HG02852 (cell line): ENCODE data around the gene SGPL1.

Experiments used
- ATAC-seq: cut with Tn5 transposase; IDR thresholded peaks from one replicate; pipeline ENCODE4 v1.9.1; 2021; ENCODE audit warnings: mild to moderate bottlenecking, moderate library complexity; ENCODE audit not compliant: unreplicated experiment

Gene SGPL1

DNA sequence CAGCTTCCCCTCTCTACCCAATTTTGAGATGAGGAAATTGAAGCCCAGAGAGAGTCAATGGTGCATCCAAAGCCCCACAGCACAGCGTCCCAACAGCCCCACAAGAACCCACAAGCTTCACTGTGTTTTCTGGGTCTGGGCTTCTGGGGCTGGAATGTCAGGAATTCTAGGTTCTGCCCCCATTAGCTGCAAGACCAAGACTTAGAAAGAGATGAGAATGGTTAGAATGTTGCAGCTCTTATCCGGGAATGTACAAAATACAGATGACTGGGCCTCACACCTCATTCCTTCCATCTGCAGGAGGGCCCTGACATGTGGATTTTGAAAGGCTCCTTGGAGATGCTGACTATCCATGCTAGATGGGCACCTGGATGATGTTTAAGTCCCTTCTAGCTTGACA, 6.0 kb upstream of the SGPL1 start:
- ATAC-seq = no peak

- ATAC-seq = no peak
These were observed 4.8 kb upstream of the SGPL1 start for GRCh38 chr10:70810967-70811366.

DNA sequence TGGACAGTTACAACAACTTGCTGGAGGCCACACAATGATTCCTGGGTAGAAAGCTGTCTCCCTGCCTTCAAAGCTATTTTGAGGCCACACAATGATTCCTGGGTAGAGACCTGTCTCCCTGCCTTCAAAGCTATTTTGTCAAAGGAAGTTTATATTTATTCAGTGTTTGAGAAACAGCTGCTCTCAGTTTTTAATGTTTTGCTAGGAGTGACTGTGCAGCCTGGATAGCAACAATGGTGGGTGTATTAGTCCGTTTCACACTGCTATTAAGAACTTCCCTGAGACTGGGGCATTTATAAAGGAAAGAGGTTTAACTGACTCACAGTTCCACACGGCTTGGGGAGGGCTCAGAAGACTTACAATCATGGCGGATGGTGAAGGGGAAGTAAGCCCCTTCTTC, 3.9 kb upstream of the SGPL1 start:
- ATAC-seq = no peak

DNA sequence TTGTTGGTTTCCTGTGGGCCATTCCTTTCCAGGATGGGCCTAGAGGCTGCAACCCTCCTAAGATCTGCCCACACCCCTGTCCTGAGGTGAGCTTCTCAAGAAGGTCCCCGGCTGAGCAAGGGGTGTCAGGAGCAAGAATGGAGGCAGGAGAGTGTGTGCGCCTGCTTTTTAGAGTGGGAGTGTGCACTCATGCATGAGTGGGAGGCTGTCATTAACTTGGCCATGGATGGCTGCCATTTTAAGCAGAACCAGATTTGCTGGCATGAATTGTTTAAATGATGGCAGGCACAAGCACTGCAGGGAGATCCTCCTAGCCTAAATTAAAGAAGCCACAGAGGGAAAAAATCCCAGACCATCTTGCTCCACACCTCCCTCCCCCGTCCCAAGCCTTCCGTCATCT, 2.9 kb upstream of the SGPL1 start:
- no peak for ATAC-seq

DNA sequence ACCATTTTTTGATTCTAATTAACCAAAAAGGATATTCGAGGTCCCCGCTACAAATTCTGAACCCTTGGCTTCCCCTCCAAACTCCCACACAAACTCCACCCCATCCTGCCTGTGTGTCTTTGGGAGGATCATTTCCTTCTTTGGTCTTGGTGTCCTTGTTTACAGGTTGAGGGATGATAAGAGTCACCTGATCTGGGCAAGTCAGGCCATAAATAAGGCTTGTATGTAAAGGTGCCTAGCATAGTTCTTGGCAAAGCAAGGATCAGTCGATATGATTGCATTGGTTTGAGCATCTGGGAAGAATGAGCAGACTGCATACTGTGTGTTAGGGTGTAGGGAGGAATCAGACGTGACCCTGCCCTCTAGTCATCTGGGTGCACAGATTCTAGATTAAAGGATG, 1.6 kb upstream of the SGPL1 start:
- no peak for ATAC-seq

GRCh38 chr10:70816220-70816894, 609 bp downstream of the SGPL1 start:
- ATAC-seq = peak; percentile 48

- ATAC-seq = no peak
These were observed 5.4 kb downstream of the SGPL1 start for GRCh38 chr10:70820976-70821750.

DNA sequence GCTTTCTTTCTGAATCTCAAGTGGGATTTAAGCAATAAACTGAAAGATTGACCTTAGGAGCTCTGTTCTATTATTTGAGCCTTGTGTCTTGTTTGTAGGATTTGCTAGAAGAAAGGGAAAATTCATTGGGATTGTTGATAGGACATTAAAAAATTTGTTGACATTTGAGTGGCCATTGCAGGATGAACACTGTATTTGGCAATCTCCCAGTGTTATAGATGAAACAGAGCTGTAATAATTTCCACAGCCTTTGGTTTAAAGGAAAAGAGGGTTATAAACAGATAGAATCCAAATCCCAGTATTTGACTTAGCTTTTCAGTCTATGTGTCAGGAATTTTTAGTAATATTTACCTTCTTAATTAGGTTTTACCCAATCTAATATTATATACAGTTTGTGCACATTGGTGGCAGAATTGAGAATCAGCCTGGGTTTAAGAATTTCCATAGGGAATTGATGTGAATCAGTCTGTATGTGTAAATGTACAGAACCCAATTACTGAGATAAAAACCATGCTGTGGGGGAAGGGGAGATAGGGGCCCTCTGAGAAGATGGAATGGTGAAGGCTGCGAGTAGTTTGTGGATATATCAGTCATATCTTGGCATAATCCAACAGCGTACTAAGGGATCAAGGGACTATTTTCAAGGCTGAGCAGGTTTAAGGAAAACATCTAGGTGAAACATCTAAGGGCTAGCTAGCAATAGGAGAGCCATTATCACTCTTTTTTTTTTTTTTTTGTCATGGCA, 6.5 kb downstream of the SGPL1 start:
- no peak for ATAC-seq

- no peak for ATAC-seq
These were observed 11.5 kb downstream of the SGPL1 start for GRCh38 chr10:70827086-70827757.

DNA sequence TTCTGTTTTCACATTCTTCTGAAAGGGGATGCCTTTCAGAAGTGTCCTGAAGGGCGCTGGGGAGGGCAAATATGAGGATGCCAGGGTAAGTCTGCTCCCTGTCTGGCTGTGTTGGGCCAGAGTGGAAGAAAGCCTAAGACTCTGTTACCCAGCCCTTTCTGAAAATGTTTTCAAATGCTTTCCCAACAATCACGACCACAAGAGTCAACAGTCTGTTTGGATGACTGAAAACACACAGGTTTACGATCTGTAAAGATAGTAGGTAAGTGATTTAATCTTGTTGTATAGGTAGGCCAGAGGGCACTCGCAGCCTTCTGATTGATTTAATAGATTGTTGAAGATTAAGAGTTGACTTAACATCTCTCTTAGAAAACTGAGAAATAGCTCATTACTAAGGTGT, 13.2 kb downstream of the SGPL1 start:
- ATAC-seq = no peak

DNA sequence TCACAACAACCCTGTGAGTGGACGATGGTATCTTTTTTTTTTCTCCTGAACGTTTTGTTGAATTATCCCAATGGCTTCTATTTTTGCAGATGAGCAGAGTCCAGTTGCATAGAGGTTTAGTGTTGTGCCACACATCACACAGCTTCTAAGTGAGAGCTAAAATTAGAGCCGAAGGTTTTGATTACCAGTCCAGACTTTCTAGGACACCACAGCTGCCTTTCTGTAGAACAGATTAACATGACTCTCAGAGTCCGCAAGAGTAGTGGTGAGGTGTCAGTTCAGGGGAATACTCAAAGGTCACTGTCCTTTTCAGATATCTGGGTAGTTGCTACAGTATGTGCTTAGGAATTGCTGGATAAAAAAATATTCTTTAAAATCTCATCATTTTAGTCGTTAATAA, 13.8 kb downstream of the SGPL1 start:
- no peak for ATAC-seq

DNA sequence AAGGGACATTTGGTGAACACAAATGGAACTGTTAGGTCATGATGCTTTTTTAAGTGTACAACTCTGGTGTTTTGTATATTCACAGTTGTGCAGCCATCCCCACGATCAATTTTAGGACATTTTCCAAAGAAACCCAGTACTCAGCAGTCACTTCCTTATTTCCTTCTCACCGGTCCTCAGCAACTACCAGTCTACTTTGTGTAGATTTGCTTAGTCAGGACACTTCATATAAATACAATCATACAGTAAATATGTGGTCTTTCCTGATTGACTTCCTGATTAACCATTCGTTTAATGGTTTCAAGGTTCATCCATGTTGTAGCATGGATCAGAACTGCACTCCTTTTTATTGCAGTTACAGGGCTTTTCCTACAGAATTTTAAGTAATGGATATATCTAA, 14.4 kb downstream of the SGPL1 start:
- ATAC-seq = no peak

DNA sequence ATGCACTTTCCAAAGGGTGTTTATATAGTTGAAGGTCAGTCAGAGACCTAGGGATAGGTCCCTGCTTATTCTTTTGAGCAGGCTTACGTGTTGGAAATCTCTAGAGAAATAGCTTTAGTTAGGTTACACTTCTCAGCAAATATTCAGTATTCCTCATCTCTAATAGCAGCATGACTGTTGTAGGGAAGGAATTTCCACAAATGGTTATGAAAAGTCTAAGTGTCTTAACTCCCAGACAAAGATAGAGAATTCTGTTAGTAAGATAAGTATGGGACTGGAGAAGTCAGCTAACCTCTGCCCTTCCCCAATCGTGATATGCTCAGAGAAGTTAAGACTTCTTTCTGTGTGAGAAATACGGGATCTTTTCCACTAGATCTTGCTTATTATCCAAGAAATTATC, 16.5 kb downstream of the SGPL1 start:
- no peak for ATAC-seq

GRCh38 chr10:70832852-70833528, 17.2 kb downstream of the SGPL1 start:
- no peak for ATAC-seq

- no peak for ATAC-seq
These were observed 17.9 kb downstream of the SGPL1 start for GRCh38 chr10:70833601-70834000.

DNA sequence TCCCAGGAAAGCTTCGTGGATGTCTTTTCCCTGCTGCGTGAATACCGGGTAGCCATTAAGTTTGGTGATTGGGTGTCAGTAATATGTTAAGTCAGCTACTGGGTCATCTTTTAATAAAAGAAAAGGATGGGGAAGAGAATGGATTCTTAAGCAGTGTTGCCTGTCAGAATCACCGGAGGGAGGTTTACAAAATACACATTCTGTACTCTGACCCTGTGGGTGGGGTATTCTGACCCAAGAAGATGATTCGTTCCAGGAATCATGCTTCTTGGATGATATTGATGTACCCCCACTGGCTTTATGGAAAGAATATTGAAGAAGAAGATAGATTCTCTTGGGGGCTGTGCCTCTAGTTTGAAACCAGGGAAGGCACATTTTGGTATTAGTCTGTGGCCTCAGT, 18.3 kb downstream of the SGPL1 start:
- ATAC-seq = no peak

DNA sequence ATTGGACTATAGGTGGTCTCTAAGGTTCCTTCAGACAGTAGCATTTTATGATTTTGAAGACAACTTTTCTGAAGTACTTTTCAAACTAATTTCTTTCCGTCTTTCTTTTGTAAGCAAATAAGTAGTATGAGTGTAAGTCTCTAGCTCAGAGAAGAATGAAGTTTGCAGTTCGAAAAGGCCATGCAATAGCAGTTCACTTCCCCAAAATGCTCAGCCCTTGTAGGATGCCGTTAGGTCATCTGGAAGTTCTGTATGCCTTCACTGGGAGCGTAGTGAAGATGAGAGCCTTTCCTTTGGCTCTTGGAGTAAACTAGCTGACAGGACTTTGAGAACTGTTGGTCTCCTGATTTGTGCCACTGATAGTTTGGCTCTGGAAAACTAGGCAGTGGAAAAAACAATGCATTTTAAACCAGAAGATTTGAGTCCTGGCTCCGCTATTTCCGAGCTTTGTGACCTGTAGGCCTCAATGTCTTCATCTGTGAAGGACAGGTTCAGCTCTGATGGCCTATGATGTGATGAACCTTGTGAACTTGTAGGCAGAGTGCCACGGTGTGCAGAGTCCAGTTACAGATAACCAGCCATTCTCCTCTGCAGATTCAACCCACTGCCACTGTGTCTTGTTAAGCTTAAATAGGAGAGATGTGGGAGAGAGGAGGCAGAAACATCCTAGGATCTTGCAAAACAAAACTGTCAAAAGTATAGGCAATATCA, 18.8 kb downstream of the SGPL1 start:
- no peak for ATAC-seq

DNA sequence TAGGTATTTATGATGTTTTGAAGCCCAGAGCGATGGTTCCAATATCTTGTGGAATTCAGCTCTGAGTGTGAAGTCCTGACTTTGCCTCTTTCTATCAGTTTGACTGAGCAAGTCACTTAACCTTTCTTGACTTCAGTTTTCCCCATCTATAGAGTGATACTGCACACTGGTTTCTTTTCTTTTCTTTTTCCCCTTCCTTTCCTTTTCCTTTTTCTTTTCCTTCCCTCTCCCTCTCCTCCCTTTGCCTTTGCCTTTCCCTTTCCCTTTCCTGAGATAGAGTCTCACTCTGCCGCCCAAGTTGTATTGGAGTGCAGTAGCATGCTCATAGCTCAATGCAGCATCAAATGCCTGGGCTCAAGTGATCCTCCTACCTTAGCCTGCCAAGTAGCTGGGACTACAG, 20.6 kb downstream of the SGPL1 start:
- ATAC-seq = no peak

GRCh38 chr10:70837660-70838059, 21.9 kb downstream of the SGPL1 start:
- ATAC-seq = no peak

GRCh38 chr10:70838270-70838805, 22.6 kb downstream of the SGPL1 start:
- ATAC-seq = no peak
